DMS53 (cell line): ENCODE data around the gene AQP9.
A peak's percentile ranks its signal among the peaks of the same experiment; 100 is the strongest.
"Not testable (repeated sequence)": the region's sequence is repeated elsewhere in the genome, so short reads cannot be mapped to it uniquely, and the experiment has no call there.

Experiments used
- DNase-seq: peaks from one replicate; lab custom pipeline; 2025; lab: John Stamatoyannopoulos, UW

Gene AQP9

GRCh38 chr15:58138106-58138505, at the start of gene AQP9:
Gene AQP9, plus strand, starts transcription at chr15:58138381. Its CDS starts 185 bp downstream, at chr15:58138566.
- no peak for DNase-seq

- DNase-seq: no peak
Measured at GRCh38 chr15:58095415-58095814, 42.8 kb upstream of the AQP9 start.

- no peak for DNase-seq
Measured at GRCh38 chr15:58096529-58097084, 41.6 kb upstream of the AQP9 start.

GRCh38 chr15:58103482-58103881, 34.7 kb upstream of the AQP9 start:
- no peak for DNase-seq

DNA sequence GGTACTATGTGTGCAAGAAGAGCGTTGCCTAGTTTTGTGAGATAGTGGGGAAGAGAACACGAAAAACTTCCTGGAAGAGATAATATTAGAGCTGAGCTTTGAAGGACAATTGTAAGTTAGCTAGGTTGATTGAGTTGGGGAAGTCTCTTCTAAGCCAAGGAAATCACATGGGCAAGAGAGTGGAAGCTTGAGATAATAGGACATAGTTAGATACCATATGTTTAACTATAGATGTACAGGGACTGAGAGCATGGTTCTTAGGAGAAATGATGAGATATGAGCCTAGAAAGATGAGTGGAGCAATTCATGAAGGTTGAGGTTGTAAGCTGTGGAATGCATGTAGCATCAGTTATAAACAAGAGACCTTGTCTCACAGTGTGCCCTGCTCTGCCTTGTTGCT, 30.1 kb upstream of the AQP9 start:
- no peak for DNase-seq

- DNase-seq: no peak
Measured at GRCh38 chr15:58109419-58109818, 28.8 kb upstream of the AQP9 start.

DNA sequence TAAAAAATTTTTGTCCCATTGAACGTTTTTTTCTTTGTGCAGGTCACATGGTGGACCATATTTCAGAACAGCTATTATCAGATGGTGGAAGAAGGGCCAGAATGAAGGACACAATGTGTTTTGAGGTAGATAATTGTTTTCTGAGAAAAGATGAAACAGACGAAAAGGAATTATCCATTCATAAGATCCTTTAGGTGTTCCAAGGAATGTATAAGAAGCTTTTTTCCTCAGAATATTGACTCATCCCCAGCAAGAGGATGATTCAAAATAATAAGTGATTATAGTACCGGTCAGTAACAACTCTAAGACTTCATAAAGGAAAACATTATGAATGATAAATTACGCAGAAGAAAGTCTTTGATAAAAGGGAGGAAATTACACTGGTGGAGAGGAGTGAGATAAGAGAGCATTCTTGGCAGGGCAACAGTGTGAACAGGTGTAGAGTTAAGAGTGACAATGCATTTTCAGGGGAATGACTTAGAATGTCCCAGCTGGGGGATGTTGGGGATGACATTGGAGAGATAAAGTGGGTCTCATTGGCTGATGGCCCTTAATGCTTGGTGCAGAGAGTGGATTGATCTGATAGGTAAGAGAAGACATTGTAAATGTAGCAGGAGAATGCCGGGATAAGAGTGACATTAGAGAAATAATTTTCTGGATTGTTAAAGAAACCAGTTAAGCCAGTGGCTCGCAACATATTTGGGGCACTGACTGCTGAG, 27.0 kb upstream of the AQP9 start:
- no peak for DNase-seq

DNA sequence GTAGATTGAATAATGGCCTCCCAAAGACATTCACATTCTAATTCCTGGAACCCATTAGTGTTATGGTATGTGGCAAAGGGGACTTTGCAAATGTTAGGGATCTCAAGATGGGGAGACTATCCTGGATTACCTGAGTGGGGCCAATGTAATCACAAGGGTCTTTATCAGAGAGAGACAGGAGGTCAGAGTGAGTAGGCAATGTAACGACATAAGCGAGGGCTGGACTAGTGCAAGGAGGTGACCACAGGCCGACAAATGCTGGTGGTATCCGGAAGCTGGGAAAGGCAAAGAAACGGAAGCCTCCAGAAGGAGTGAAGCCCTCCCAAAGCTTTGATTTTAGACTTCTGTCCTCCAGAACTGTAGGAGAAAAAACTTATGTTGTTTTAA, 26.5 kb upstream of the AQP9 start:
- DNase-seq: no peak

- not testable (repeated sequence) for DNase-seq
Measured at GRCh38 chr15:58113358-58113757, 24.8 kb upstream of the AQP9 start.

GRCh38 chr15:58114388-58114787, 23.8 kb upstream of the AQP9 start:
- DNase-seq: no peak

- DNase-seq: no peak
Measured at GRCh38 chr15:58114812-58115211, 23.4 kb upstream of the AQP9 start.

DNA sequence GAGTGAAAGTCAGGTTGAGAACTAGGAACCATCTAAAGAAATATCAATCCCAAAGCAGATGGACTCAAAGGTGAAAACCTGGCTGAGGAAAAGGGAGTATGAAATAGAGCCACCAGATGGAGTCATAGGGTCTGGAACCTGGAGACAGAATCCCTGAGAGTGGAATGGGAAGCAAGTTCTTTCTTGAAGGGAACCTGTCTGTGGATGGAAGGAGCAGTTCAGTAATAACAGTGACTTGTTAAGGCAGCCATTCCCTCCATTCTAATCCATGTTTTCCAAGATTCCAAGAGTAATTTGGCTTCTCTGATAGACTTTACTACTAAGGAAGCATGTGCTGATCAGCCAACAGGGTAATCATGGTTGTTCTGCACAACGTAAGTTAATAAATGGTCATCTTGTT, 22.5 kb upstream of the AQP9 start:
- peak; percentile 15 for DNase-seq

GRCh38 chr15:58117619-58118018, 20.6 kb upstream of the AQP9 start:
- DNase-seq: no peak

DNA sequence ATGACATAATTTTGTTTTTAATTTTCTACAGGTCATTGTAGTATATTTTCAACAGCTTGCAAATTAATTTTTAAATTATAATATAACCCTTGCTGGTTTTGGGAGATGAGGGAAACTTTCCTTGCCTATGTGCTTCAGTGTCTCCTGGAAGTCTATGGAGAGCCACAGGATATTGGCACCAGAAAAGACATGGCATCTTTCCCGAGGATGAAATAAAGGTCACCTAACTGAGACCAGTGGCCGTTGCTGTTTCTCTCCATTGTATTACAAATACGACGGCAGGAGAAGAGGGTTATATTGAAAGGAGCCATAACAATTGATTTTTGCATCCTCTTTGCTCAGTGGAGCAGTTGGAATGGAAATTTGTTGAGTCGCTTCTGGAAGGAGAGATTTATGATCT, 19.9 kb upstream of the AQP9 start:
- DNase-seq: no peak

- no peak for DNase-seq
Measured at GRCh38 chr15:58119016-58119415, 19.2 kb upstream of the AQP9 start.

DNA sequence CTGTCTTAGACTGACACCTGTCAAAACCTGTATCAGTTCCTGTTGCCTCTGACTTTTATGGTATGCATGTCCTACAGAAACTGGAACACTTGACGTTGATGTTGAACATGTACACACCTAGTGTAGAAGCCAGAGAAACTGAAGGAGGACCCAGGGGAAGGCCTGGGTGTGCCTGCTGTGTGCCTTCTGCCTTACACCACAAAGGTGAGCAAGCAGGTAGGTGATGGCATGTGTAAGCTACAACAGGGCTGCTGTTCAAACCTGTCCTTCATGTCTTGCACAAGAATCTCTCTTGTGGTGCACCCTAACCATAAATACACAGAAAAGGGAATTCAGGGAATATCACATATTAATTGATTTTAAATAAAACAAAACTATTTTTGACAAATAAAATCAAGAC, 13.6 kb upstream of the AQP9 start:
- DNase-seq: no peak

- peak; percentile 1 for DNase-seq
Measured at GRCh38 chr15:58125333-58125732, 12.8 kb upstream of the AQP9 start.

GRCh38 chr15:58134886-58135285, 3.3 kb upstream of the AQP9 start:
- DNase-seq: no peak

DNA sequence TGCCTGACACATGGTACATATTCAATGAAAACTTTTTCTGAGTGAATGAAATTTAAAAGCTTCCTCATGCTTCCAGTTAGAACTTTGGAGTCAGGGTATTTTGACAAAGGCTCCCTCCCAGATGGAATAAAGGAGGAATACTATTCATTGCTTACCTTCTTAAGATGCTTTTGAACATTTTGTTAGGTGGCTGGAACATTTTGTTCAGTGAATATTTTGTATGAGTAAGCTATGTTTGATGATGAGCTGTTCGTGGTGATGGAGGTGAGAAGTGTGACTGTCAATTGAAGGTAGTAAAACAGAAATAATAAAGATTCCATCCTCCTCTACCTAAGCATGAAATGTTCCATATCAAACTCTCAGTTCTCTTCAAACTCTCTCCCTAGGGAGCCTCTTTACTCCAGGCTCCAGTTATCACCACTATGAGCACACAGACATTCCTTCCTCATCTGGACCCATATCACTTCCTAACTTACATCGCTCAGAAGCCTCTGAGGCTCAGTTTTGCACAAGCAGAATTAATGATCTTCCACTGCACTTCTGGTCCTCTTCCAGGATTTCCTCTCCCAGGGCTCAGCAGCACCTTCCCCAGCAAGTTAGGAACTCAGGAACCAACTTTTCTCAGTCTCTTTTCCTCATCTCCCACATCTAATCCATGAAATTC, 2.5 kb upstream of the AQP9 start:
- DNase-seq: no peak

DNA sequence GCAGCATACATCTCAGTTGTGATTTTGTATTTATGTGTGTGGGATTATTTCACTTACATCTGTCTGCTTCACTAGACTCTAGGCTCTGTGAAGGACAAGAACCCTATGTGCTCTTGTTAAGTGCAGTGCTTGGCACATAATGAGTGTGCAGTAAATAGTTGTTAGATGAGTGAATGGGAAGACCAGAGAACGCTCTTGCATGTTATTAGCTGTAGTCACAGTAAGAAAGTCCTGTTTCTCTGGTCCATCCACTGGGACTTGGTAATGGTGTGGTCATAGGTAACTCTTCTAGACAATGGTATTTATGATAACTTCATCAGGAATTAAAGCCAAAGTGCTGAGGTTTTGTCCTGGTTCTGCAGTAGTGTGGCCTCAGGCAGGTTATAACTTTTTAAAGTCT, 1.4 kb upstream of the AQP9 start:
- DNase-seq: no peak

- DNase-seq: no peak
Measured at GRCh38 chr15:58137686-58138085, 495 bp upstream of the AQP9 start.

DNA sequence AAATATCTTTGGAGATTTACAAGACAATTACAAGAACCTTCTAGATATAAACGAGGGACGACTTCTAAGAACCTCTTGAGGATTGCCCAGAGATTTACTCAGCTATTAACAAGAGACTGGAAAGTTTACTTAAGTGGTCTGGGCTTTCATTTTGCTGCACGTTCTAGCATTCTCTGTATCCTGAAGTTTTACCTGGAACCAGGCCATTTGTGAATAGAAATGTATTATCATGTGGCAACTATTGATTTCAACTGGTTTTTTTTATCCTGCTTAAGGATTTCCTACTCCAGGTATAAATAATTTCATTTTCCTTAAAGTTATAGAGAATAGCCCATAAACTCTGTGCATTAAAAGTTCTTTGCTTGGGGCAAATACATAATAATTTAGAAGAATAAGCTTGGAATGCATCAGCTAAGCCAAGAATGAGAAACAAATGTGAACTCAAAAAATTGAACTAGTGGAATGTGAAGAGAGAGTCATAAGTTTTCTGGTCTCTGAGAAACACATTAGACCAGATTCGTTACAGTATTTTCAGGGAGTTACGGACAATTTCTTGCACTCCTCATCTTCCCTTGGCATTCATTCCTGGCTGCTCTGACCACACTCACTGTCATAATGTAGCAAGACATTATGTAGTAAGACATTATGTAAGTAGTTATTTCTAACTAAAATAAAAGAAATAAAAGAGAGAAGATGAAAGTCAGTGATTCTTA, 1.3 kb downstream of the AQP9 start:
- DNase-seq: no peak

DNA sequence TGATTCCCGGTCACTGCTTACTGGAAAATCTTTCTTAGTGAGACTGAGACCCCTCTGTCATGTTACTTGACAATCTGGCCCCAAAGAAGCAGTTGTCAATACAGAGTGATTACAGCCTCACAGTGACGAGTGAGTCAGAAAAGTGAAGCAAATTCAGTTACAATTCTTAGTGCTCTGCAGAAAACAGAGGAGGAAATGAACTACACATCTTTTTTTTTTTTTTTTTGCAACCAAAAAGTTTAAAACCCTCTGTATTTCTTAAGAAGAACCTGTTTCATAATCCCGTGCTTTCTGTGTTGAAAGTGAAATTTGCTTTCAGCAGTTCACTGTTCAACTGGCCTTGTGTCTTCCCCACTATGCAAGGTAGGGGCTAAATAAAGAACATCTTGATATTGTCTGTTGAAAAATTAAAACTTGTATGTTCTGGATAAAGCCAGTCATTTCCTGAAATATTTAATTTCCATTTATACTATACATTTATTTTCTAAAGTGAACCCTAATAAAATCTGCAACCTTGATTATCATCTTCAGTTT, 1.9 kb downstream of the AQP9 start:
- DNase-seq: no peak
